Glomerular visceral epithelial cell (primary cell): ENCODE data around the gene EGFL6.
"Not testable (repeated sequence)": the region's sequence is repeated elsewhere in the genome, so short reads cannot be mapped to it uniquely, and the experiment has no call there.

Experiments used
- DNase-seq: peaks from one replicate; pipeline ENCODE4 v3.0.0-alpha.2; 2016; ENCODE audit errors: extremely low spot score

The EGFL6 gene

DNA sequence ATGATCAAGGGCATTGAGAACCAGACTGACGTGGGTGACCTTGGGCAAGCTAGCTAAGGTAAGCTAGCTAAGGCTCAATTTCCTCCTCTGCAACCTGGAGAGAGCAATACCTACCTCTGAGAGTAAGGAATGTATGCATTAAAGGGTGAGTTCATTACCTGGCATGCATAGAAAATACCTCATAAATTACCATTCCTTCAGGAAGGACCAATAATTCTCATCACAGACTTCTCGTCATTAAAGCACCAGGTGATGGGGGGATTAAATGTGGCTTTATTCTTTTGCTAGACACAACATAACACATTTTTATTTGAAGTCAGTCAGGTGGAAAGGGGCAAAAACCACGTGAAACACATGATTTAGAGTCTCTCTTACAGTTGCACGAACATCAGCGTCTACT is 21.5 kb downstream of the EGFL6 start:
- DNase-seq = no peak

DNA sequence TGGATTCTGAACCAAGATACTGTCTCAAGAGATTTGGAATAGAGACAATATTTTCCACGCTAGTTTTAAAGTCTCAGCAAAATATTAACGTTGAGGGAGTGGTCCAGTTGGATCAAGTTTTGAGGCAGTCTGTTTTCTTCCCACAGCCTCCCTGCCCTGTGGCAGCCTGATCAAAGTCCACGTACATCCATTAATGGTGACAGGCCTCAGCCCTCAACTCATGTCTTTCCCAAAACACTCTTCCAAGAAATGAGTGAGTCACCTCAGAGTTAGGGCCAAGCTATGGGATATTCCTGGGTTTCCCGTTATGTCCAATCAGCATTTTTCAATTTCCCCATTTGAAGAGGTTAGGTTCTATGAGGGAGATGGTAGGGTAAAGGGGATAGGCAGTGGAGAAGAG is 28.5 kb downstream of the EGFL6 start:
- no peak for DNase-seq

DNA sequence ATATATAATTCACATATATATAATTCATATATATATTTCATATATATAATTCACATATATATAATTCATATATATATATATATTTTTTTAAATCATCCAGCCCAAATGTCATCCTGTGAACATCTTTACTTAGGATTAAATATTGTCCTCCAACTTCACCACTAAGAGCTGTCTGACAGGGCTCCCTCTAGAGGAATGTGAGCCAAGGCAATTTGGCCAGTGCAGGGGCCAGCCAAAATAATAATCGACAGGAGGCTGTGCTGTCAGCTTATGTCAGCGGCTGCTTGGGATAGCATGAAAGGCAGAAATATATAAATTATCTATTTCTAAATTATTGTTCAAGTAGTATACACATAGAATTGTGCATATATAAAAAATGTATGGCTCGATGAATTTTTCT is 29.5 kb downstream of the EGFL6 start:
- DNase-seq = no peak

DNA sequence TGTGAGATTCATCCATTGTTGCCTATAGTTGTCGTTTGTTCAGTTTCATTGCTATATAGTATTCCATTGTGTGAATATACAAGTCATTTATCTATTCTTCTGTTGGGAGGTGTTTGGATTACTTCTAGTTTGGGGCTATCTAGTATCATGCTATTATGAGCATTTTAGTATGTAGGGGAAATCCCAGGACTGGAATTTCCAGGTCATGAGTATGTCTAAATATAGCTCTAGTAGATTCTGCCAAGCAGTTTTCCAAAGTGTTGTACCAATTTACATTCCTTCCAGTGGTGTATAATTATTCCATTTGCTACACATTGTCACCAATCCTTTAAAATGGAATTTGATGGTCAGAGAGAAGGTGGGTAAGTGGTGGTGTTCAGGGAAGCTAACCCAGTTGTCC is 30.1 kb downstream of the EGFL6 start:
- no peak for DNase-seq

DNA sequence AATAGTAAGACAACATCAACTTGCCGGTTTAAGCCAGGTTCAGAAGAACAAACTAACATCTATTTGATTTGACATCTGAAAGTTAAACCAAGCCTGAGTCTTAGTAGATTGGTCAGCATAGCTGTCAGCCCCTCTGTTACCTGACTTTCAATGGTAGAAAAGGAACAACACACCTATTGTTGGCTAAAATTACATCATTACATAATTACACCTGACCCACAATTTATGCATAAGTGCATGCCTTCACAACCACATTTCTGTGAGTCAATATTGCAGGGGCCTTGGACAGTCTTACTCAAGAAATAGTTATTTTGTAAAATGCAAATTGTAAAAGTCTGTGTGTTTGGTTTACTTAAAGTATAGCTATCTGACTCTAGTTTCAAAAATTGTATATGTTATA is 36.2 kb downstream of the EGFL6 start:
- DNase-seq = no peak

DNA sequence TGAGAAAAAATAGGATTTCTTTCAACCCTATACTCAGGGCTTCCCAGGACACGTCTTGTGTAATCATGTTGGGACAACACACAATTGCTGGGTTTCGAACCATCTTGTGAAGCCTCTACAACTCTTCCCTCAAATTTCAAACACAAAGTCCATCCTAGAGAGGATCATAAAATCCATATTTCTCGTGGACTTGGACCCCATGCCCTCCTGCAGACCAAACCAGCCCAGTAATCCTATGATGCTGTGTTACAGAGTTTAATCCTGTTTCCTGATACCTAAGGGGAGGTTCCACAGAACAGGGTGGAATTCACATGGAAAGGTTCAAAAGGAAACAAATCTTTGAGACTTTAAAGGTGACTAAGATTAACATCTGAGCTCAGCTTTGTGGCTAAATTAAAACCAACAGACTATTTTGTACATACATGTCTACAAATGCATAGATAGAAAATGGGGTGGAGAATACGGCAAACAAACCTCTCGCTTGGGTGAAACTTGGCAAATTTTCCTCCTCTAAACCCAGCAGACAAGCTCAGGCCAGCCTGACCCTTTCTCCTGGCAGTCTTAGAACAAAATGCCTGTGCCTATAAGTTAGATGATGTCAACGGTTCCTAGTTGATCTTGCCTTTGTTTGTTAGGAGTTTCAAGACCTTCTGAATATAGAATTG is 38.1 kb downstream of the EGFL6 start:
- no peak for DNase-seq

DNA sequence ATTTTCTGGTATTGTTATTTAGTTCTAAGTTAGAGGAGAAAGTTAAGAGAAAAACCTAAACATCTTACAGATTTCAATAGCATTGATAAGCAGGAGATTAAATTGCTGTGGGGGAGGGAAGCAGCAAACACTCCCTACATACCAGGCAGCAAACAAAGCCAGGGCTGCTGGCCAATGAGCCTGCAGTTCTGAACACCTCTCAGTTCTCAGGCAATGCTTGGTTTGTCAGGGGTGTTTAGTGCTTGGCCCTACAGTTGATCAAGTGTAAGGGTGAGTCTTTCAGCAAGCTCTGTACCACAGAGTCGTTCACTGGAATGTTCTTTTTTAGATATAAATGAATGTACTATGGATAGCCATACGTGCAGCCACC is 38.6 kb downstream of the EGFL6 start:
- no peak for DNase-seq

DNA sequence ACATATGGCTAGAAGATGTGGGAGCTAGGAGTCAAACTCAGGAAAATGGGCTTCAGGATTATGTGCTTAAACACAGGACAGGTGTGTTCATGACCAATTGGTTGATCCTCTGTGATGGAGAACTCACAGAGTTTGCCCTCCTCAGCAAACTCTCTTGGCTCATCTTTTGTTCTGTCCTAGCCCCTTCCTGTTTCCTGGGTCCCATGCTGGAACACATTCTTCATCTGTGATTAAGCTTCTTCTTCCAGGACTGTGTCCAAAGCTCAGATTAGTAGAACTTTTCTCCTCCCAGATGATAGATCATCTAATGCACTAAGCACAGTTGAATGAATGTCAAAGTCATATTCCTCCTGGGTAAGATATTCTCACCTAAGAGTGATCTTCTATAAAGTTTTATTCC is 44.8 kb downstream of the EGFL6 start:
- no peak for DNase-seq

DNA sequence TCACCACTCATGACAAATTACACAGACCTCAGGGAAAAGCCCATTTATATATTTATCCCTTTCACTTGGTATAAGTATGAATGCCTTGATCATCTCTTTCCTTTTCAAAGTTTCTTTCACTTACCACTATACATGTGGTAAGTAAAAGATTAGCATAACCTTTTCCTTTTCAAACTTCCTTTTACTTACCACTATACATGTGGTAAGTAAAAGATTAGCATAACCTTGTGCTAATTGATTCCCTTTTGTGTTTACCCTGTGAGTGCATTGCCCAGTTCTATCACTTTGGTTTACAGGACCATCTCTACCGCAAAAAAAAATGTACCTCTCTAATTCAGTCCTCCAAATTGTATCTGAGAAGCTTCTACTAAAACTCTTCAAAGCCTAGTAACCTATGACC is 50.8 kb downstream of the EGFL6 start:
- DNase-seq = no peak

DNA sequence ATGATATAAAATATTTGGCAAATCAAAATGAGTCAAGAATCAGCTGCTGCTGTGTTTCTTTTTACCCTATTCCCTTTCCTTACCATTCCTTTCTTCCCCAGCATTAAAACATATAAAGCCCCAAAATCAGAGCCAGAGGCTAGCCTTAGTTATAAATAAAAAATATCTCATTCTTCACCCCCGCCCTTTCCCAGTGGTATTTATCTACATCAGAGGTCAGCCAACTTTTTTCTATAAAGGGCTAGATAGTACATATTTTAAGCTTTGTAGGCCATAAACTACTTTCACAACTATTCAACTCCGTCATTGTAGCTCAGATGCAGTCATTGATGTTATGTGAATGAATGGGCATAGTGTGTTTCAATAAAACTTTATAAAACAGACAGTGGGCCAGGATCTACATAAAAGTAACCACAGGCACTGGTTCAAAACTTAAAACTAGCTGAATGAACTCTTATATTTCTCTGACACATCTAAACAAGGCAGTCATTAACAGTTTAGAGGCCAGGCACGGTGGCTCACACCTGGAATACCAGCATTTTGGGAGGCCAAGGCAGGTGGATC is 53.1 kb downstream of the EGFL6 start:
- DNase-seq = no peak

DNA sequence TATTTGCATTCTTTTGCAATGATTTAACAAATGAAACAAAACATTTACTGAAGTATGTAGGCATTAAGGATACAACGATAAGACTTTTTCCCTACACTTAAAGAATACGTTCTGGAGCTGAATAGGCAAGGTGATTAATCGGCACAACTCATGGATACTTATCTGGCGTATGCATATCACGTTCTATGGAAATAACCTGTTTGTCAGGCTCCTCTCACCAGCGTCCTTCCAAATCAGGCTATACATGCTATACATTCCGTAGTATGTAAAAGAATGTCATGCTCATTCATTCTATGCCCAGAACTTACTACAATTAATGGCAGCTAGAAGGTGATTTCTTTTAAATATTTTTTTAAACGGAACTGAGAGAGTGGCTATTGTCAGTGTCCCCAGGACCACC is 57.9 kb downstream of the EGFL6 start:
- DNase-seq = no peak

DNA sequence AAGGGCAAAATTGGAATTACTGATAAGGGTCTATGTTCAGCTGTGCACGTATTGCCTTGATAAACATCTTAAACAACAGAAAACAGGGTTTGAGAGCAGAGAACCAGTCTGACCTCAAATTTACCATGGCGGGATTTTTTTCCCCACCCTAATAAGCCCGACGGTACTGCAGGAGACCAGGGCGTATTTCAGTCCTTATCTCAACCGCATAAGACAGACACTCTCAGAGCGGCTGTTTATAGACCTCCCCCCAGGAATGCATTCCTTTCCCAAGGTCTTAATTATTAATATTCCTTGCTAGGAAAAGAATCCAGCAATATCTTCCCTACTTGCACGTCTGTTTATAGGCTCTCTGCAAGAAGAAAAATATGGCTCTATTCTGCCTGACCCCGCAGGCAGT is 67.8 kb downstream of the EGFL6 start:
- DNase-seq = not testable (repeated sequence)

DNA sequence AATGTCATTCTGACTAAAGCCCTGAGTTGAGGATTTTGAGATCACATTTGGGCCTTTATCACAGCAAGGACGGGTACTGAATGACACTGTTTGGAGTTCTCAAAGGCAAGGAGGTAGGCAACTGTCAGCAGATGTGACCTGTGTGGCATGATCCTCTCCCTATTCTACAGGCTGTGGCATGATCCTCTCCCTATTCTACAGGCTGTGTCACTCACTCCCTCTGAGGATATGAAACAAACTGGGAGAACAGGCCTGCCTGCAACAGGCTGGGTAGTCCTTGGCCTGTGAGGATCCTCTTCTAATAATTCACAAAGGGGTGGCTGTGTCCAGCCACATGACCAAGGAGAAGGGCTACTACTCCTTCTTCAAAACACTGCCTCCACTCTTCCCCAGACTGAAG is 68.6 kb downstream of the EGFL6 start:
- DNase-seq = no peak

DNA sequence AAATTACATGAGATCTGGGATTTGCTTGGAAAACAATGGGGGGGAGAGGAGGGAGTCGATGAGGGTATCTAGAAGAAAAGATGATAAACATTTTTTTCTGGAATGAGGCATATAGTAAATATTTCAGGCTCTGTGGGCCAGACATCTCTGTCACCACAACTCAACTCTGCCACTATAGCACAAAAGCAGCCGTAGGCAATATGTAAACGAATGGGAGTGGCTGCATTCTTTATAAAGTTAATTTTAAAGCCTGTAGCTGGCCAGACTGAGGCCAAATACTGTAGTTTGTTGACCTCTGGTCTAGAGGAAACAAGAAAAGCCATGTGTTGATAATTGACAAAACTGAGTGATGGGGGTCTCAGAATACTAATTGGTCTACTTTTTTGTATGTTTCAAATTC is 69.4 kb downstream of the EGFL6 start:
- DNase-seq = no peak

DNA sequence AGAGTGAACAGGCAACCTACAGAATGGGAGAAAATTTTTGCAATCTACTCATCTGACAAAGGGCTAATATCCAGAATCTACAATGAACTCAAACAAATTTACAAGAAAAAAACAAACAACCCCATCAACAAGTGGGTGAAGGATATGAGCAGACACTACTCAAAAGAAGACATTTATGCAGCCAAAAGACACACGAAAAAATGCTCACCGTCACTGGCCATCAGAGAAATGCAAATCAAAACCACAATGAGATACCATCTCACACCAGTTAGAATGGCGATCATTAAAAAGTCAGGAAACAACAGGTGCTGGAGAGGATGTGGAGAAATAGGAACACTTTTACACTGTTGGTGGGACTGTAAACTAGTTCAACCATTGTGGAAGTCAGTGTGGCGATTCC is 72.3 kb downstream of the EGFL6 start:
- DNase-seq = not testable (repeated sequence)

DNA sequence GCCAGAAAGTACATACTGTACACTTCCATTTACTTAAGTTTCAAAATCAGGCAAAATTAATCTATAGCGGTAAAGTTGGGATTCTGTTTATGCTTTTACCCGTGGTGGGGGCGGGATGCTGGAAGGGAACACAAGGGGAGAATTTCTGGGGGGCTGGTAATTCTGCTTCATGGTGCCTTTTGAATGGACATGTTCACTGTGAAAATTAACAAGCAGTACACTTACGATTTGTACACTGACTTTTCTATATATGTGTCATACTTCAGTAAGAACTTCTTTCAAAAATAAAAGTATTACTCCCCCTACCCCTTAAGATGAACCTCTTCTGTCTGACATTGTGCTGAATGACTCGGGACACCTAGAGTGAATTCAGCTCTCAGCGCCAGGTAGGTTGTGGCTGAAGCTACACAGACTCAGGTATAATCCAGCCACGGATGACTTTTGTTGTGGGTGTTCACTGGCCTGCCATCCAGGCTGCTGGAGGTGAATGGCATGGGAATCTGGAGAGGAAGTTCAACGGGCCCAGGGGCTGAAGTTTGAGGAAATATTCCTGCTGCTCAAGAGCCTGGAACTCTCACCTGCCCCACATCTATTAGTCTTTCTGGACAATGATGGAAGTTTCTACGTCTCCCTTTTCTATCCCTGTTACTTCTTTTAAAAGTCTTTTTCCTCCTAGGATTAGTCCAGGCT is 76.2 kb downstream of the EGFL6 start:
- DNase-seq = no peak

DNA sequence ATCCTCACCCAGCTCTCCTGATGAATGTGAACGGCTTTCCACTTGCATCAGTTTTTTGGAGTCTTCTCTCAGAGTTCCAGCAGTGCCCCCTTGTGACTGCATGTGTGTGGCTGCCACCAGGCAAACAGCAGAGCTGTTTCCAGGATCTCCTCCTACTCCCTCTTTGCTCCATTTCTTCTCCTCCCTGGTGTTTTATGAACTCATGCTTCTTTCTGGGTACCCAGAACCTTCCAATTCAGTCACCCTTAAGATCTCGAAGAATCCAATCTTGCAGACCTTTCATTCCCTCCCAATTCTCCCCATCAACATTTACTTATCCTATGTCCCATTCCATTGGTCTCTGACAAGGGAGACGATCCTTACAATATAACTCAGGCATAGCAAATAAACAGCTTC is 76.8 kb downstream of the EGFL6 start:
- DNase-seq = peak; percentile 39

DNA sequence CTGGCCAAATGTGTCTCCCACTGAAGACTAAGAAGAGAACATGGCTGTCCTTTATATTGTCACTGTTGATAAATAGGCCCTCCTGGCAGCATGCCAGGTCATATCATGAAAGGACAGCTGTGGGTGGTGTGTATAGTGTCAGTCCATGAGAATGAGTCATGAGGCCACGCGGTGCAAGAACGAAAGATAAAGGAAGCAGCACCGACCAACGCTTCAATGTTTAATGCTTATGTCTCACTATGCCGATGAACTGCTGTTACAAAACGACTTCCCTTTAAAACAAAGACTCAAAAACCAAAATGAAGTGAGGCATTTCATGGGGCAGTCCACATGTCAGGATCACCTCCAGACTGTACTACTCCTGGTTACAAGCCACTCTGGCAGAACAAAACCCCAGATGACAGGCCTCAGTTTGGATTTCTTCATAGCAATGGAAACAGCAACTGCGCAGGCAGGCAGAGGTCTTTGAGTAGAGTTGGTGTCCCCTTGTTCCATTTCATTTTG is 78.4 kb downstream of the EGFL6 start:
- peak; percentile 0 for DNase-seq

DNA sequence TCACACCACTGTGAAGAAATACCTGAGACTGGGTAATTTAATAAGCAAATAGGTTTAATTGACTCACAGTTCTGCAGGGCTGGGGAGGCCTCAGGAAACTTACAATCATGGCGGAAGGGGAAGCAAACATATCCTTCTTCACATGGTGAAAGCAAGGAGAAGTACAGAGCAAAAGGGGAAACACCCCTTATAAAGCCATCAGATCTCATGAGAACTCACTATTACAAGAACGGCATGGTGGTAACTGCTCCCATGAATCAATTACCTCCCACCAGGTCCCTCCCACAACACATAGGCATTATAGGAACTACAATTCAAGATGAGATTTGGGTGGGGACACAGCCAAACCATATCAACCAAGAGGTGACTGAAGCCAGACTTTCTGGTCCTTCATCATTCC is 78.9 kb downstream of the EGFL6 start:
- not testable (repeated sequence) for DNase-seq

DNA sequence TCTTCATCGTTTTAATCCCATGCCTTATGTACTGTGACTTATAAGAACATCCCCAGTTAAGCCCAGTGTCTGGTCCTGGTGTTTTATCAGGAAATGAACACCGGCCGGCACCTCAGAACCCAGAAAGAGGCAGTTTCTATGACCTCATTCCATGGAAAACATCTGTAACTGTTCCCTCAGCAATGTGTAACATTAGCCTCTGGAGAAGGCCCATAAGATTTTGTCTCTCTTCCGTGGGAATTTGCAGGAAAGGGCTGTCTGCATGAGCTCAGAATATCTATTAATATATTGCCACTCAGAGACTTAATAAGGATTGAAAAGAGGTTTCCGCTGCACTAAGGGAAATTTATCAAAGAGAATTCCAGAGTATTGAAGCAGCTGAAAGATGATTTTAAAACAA is 80.4 kb downstream of the EGFL6 start:
- no peak for DNase-seq

DNA sequence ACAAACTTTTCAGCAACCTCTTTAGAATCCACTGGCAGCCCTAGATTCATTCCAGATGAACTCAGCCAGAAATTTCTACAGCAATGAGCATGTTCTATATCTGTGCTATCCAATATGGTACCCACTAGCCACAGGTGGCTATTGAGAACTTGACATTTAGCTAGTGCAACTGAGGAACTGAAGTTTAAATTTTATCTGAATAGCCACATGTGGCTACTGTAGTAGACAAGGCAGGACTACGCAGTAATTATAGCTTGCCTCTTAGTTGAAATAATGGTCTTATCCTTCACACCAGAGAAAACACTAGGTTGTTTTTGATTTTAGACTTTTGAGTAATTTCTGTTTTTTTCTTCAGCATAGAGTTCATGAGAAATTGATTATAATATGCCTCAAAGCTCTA is 80.9 kb downstream of the EGFL6 start:
- no peak for DNase-seq

DNA sequence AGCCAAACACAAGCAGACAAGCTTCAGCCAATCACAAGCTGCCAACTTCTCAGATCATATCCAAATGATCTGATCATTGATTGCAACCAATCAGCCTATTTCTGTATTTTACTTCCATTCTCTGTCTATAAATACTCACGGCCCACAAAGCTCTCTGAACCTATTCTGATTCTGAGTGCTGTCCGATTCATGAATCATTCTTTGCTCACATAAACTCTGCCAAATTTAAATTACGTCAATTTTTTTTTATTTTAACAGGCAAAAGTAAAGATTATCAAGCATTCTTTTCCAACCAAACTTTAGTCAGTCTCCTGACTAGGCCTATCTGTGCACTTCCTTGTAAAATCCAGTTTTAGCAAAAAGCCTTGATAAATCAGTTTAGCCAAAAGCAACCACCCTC is 81.7 kb downstream of the EGFL6 start:
- DNase-seq = no peak

DNA sequence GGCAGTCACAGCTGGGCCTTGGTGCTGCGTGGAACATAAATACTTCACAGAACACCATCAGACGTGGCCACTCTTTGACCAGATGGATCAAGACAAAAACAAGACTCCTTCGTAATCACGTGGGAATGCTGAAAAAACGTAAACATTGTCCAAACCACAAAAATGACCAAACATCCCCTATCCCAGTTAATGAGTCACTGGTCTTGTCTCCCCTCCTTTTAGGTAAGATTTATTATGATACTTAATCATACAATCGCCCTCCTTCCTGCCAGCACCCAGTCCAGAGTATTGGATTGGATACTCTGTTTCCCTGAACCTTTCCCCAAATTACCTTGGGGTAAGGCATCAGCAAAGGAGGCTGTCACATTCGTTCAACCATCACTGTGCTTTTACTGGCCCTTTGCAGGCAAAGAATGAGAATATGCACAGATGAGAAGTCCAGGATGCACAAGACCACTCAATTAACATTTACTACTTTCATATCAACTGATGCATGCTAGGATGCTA is 82.9 kb downstream of the EGFL6 start:
- peak; percentile 61 for DNase-seq
